Lower leg skin (tissue), 4 donors: ENCODE measurements around the gene LRP6. TPM values are rescaled to one million over a fixed set of nuclear protein-coding genes. Genes with fewer than 3 reads are reported as not detected.
"Not testable (repeated sequence)": the region's sequence is repeated elsewhere in the genome, so short reads cannot be mapped to it uniquely, and the experiment has no call there.

Experiments used
- DNase-seq, 2 donors: peaks; one replicate each; pipeline ENCODE4 v3.0.0-alpha.2; 2019; ENCODE audit warnings: low spot score in 2 of 2
- H3K4me3 ChIP-seq: fragments of 200-600 bp; sonication (generic); 2 replicates; pipeline ENCODE4 v1.5.1; 2017; ENCODE audit warnings: mild to moderate bottlenecking, low read depth; ENCODE audit not compliant: poor library complexity, severe bottlenecking
- POLR2A ChIP-seq, 2 donors: fragments of 450-650 bp; IDR thresholded peaks; one replicate each; pipeline ENCODE4 v1.6.1; 2016 to 2017; ENCODE audit warnings: antibody characterized with exemption in 2 of 2, mild to moderate bottlenecking in 1 of 2, moderate library complexity in 1 of 2
- WGBS, 2 donors: methylation state at CpG; one replicate each; pipeline ENCODE4 v1.1.5; 2018; 5-methylcytosine and 5-hydroxymethylcytosine counted together
- intact Hi-C: fragments of 100-400 bp; cut with DNase I; formaldehyde crosslinking; loops from one replicate; pipeline ENCODE4 v1.15.0; 2023; ENCODE audit warnings: low total_unique reads
- total RNA-seq, 4 donors: library from RNA; depleted of rRNA; stranded (reverse); fragments of >200 nt; gene quantifications; one replicate each; pipeline ENCODE4 v1.1.0, GENCODE V29; 2016
- TF ChIP-seq, protein P1 (sequence below), 3 donors: fragments of 450-650 bp; IDR thresholded peaks; one replicate each; pipeline ENCODE4 v1.5.1; 2016; ENCODE audit warnings: antibody characterized with exemption in 3 of 3, mild to moderate bottlenecking in 3 of 3, moderate library complexity in 2 of 3

LRP6 gene
- total RNA-seq, 4 donors from 2014 or later, result 19.6 to 37.3 (median 26.1) TPM

DNA sequence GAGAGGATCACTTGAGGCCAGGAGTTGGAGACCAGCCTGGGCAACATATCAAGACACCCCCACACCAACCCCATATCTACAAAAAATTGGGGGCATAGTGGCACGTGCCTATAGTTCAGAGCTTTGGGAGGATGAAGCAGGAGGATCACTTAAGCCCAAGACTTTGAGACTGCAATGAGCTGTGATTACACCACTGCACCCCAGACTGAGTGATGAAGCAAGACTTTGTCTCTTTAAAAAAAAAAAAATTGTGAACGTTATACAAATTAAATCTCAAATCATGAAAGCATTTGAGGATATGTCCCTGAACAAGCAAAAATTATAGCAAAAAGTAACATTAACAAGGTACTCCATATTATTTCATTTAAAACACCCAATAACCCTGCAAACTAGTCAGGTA, 2.9 kb downstream of the LRP6 start:
- 45 to 46% methylated on average over 2 of the region's 2 CpGs for WGBS, 2 donors
- no peak for TF ChIP-seq POLR2A (IDR thresholded peaks at IDR 0.05)
- TF ChIP-seq, protein P1, sequence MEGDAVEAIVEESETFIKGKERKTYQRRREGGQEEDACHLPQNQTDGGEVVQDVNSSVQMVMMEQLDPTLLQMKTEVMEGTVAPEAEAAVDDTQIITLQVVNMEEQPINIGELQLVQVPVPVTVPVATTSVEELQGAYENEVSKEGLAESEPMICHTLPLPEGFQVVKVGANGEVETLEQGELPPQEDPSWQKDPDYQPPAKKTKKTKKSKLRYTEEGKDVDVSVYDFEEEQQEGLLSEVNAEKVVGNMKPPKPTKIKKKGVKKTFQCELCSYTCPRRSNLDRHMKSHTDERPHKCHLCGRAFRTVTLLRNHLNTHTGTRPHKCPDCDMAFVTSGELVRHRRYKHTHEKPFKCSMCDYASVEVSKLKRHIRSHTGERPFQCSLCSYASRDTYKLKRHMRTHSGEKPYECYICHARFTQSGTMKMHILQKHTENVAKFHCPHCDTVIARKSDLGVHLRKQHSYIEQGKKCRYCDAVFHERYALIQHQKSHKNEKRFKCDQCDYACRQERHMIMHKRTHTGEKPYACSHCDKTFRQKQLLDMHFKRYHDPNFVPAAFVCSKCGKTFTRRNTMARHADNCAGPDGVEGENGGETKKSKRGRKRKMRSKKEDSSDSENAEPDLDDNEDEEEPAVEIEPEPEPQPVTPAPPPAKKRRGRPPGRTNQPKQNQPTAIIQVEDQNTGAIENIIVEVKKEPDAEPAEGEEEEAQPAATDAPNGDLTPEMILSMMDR (IDR thresholded peaks at IDR 0.05), result no peak
- H3K4me3 ChIP-seq, result no peak overlapping the region
- no peak for DNase-seq
- intact Hi-C loops, result no loop called here

DNA sequence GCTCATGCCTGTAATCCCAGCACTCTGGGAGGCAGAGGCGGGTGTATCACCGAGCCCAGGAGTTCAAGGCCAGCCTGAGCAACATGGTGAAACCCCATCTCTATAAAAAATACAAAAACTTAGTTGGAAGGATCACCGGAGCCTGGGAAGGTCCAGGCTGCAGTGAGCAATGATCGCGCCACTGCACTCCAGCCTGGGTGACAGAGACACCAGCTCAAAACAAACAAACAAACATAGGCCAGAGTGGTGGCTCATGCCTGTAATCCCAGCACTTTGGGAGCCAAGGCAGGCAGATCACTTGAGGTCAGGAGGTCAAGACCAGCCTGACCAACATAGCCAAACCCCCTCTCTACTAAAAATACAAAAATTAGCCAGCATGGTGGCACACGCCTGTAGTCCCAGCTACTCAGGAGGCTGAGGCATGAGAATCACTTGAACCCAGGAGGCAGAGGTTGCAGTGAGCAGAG, 10.5 kb downstream of the LRP6 start:
- WGBS, 2 donors, result 95 to 96% methylated on average over 6 of the region's 6 CpGs

DNA sequence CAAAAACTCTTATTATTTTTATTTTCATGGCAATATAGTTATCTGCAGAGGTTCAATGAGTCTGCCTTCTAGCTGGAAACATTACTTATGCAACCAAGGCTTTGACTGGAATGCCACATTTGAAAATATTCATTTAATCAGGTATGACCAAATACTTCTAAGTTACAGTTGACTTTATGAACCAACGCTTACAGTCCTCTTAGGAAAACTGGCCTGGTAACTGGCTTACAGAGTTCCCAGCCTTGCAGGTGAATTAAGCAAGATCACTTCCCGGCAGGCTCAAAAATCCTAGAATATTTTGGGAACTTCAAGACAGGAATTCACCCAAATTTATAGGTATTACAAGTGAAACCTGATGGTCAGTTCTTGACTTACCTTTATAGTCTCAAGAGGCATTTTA, 12.3 kb downstream of the LRP6 start:
- WGBS, 2 donors, result 90 to 91% methylated on average over 2 of the region's 2 CpGs
- TF ChIP-seq, protein P1 (IDR thresholded peaks at IDR 0.05), result no peak
- TF ChIP-seq POLR2A (IDR thresholded peaks at IDR 0.05), result no peak
- no peak for DNase-seq

More for the DNA sequence above, 10.5 kb downstream of the LRP6 start:
- intact Hi-C loops, DNase-seq, H3K4me3 ChIP-seq: not testable (repeated sequence)

DNA sequence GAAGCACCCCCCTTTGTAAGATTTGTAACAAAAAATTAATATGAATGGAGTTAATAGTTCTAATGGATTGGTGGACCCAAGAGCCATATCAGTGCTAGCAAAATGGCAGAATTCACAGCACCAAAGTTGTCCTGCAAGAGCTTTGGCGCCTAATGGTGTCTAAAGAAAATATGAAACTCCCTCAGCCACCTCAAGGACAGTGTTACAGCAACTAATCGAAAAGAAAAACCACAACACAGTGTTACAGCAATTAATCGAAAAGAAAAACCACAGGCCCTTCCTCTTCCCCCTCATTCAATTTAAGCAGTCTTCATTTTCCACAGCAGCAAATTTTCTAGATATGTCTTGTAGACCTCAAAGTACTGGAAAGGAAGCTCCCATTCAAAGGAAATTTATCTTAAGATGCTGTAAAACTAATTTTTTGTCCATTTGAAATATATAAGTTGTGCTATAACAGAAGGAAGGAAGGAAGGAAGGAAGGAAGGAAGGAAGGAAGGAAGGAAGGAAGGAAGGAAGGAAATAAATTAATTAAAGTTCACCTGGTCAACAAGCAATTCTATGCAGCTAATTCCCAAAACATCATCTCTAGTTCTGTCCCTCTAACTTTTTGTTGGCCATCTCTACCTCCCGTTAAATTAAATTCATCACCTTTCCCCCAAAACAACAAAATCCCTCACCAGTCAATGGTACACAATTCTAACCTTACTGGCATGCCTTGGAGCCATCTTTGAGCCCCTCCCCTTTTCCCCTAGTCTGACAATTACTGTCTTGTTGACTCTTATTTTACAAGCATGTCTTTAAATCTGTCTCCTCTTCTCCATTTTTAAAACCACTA, 17.4 kb downstream of the LRP6 start:
- DNase-seq, result no peak
- TF ChIP-seq POLR2A (IDR thresholded peaks at IDR 0.05), result no peak
- TF ChIP-seq, protein P1 (IDR thresholded peaks at IDR 0.05), result no peak
- intact Hi-C loops, result no loop called here
- 78 to 85% methylated on average over 4 of the region's 4 CpGs for WGBS, 2 donors
- no peak overlapping the region for H3K4me3 ChIP-seq

More for the DNA sequence above, 12.3 kb downstream of the LRP6 start:
- intact Hi-C loops, result no loop called here
- H3K4me3 ChIP-seq, result no peak overlapping the region

DNA sequence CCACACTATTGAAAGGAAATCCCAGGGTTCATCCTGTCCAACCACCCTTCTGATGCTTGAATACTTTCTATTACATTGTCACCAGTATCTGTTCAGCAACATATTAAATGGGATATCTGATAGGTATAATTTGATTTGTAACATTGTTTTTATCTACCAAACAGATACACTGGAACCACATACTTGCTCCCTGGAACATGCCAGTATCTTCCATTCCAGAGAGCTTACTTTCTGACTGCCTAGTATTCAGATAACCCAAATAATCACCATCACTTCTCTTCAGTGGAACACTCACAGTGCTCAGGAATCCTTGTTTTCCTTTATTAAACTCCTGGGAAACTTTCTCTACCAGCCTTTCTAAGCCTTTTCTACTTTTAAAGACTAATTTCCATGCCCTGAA, 19.3 kb downstream of the LRP6 start:
- DNase-seq, result no peak
- intact Hi-C loops, result no loop called here
- no peak for TF ChIP-seq POLR2A (IDR thresholded peaks at IDR 0.05)
- TF ChIP-seq, protein P1 (IDR thresholded peaks at IDR 0.05), result no peak
- H3K4me3 ChIP-seq, result no peak overlapping the region

DNA sequence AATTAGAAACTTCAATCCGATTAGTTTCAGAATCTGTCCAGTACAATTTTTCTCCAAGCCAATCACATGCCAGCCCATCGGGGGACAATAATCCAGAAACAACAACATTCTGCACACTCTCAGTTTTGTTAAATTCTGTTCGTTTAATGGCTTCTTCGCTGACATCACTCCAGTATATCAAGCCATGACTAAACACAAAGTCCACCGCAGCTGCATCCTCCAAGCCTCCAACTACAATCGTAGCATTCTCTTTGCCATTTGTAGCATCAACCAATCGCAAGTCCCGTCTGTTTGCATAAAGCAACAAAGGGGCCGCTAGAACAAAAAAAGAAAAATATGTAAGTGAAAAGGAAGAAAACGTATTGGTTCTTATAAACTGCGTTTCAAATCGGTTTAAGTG, 22.5 kb downstream of the LRP6 start:
- TF ChIP-seq, protein P1 (IDR thresholded peaks at IDR 0.05), result no peak
- no peak for TF ChIP-seq POLR2A (IDR thresholded peaks at IDR 0.05)
- H3K4me3 ChIP-seq, result no peak overlapping the region
- DNase-seq, result no peak
- intact Hi-C loops, result no loop called here
- WGBS, 2 donors, result 93 to 95% methylated on average over 12 of the region's 12 CpGs
